Stimulated activated CD4-positive, alpha-beta T cell treated with anti-CD3 and anti-CD28 coated beads, Interleukin-12 subunit alpha, Interleukin-12 subunit beta, amount 100 ng/mL, for 4 hours (primary cell): ENCODE measurements around the gene IPO13.

Source experiments
- DNase-seq: peaks from one replicate; pipeline ENCODE4 v3.0.0-alpha.2; 2020

IPO13 gene

GRCh38 chr1:43976045-43976444 lies 29.3 kb downstream of the IPO13 start:
- DNase-seq, result no peak

DNA sequence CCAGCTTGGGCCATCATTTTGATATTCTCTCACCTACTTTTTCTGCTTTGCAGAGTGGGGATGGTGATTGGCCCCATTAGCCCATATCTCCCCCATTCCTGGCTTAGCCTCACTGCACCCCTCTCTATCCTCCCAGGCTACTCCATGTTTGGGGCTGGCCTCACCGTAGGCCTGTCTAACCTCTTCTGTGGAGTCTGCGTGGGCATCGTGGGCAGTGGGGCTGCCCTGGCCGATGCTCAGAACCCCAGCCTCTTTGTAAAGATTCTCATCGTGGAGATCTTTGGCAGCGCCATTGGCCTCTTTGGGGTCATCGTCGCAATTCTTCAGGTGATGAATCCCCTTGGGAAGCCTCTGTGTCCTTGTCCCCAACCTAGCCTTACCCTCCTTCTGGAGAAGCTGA lies 30.1 kb downstream of the IPO13 start:
- no peak for DNase-seq

DNA sequence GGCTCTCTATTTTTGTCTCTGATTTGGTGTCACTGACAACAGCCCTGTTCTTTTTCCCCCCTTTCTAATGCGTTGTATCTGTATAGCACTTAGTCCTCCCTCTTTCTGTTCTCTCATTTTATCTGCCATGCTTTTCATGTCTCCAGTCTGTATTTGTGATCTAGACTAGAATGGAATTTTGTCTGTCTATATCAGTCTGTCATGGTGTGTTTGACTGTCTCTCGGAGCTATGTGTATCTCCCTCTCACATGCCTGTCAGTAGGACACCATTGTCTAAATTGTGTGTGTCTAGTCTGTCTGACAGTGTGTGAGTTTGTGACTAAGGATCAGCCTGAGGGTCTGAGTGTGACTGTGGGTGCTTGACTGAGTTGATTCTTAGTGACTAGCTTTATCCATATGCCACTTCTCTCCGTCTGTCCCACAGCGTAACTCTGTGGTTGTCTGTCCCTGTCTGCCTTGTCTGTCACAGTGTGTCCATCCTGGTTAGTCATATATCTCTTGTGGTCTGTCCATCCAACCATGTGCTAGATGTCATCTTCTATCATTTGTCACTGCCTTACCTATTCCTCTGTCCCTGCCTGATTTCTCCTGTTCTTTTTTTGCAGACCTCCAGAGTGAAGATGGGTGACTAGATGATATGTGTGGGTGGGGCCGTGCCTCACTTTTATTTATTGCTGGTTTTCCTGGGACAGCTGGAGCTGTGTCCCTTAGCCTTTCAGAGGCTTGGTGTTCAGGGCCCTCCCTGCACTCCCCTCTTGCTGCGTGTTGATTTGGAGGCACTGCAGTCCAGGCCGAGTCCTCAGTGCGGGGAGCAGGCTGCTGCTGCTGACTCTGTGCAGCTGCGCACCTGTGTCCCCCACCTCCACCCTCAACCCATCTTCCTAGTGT lies 30.9 kb downstream of the IPO13 start:
- no peak for DNase-seq

DNA sequence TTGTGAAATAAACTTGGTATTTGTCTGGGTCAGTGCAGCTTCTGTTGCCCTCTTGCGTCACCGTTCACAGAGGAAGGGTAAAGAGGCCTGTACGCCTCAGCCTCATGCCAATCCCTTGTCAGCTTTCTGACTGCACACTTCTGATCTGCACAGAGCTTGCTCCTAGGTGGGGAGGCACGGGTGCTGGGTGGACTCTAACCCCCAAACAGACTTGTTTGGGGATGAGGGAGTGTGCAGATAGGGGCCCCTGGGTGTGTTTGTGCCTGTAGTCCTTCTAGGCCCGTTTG lies 31.5 kb downstream of the IPO13 start:
- no peak for DNase-seq

- peak; percentile 46 for DNase-seq
Measured at GRCh38 chr1:43978551-43979260, 32.0 kb downstream of the IPO13 start, which contains the start of gene B4GALT2. TSS of gene B4GALT2 (plus strand) at chr1:43979210. CDS start at chr1:43981161, 1,951 bp downstream.

DNA sequence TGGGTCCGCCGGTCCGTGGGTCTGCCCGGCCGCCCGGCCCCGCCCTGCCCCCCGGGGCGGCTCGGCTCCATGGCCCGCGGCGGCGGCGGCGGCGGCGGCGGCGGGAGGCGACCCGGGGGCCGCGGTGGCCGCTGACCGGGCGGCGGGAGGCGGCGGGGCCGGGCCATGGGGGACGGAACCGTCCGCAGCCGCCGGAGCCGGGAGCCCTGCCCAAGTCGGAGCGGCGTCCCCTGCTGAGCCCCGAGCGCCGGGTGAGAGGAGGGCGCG lies 32.4 kb downstream of the IPO13 start:
- DNase-seq, result no peak

GRCh38 chr1:43979528-43980254 lies 32.9 kb downstream of the IPO13 start:
- peak; percentile 37 for DNase-seq

DNA sequence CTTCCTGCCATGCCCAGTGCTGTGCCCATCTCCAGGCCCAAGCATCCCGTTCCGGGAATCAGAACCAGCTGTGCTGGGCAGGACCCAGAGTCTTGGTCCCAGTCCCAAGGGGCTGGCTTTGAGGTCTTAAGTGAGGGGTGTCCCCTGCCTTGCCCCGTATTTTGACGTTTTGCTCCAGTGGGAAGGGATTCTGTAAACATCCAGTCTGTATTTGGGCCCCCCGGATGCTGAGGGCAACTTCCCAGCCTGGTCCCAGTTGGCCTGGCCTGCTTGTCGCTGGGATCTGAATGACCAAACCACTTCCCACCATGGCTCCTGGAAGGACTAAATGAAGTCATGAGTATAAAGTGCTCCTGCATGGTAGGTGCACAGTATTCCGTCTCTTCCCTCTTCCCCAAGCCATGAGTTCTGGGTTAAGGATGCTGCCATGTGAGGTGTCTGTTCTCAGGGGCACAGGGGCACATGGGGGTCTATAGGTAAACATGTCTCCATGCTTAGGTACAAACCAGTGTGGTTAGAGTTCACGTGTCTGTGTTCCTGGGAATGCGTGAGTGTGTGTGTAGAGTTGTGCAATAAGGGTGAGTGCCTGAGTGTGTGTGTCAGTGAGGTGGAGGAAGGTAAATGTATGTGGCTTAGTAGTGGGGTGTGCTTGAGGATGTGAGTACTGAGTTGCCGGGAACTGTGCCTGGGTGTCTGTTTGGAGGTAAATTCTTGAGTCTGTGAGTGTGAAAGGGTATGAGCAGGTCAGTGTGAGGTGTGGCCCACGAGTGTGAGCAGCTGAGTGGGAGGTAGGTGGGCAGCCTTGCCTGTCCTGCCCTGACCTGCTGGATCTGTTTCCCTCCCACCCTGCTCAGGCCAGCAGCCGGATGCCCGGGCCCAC lies 33.7 kb downstream of the IPO13 start:
- no peak for DNase-seq

GRCh38 chr1:43981135-43981491 lies 34.4 kb downstream of the IPO13 start:
- DNase-seq, result no peak

- no peak for DNase-seq
Measured at GRCh38 chr1:43981636-43982035, 34.9 kb downstream of the IPO13 start.

- DNase-seq, result no peak
Measured at GRCh38 chr1:43982241-43982640, 35.5 kb downstream of the IPO13 start.

DNA sequence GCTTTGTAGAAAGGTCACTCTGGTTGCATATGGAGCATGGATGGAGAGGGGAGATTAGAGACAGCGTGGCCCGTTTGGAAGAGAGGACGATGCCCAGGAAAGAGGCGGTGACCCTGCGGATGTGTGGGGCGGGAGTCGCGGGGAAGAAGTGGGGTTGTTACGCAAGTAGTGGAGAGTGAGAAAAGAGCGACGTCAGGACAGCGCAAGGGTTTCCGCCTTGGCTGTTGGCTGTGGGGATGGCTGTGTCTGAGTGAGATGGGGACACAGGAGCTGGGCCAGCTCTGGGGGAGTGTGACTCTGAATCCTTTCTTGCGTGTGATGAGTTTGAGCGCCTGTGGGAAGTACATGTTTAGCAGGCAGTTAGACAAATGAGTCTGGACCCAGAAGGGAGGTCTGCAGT lies 36.1 kb downstream of the IPO13 start:
- no peak for DNase-seq

DNA sequence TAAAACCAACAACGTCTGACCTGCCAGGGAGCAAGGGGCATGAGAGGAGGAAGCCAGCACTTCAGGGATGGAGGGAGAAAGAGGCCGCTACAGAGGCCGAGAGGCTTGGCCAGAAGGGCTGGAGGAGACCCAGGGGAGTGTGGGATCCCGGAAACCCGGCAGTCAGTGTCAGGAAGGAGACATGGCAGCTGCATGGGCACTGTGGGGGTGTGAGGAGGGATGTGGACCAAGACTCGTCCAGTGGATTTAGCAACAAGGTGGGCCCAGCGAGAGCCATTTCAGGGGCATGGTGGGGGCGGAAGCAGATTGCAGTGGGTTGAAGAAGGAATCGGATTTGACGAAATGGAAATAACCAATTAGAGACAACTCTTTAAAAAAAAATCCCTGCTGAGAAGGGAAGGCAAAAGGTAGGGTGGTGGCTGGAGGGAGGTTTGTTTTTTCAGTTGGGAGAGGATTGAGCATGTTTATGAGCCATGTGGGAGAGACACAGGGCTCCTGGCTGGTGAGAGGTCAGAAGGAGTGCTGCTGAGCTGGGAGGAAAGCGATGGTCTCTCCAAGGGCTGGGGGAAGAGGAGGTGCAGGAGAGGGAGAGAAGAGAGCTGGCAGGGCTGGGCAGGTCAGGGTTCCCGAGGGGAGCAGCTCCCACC lies 36.6 kb downstream of the IPO13 start:
- no peak for DNase-seq

DNA sequence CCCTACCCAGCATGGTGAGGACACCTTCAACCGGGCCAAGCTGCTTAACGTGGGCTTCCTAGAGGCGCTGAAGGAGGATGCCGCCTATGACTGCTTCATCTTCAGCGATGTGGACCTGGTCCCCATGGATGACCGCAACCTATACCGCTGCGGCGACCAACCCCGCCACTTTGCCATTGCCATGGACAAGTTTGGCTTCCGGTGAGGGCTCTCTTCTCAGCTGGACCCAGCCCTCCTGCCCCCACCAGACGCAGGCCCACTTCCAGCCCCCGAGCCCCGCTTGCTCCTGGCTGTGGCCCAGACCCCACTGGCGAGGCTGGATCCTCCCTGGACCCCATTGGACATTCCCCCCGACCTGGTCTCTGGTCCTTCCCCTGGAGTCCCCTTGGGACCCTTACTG lies 38.1 kb downstream of the IPO13 start:
- no peak for DNase-seq

DNA sequence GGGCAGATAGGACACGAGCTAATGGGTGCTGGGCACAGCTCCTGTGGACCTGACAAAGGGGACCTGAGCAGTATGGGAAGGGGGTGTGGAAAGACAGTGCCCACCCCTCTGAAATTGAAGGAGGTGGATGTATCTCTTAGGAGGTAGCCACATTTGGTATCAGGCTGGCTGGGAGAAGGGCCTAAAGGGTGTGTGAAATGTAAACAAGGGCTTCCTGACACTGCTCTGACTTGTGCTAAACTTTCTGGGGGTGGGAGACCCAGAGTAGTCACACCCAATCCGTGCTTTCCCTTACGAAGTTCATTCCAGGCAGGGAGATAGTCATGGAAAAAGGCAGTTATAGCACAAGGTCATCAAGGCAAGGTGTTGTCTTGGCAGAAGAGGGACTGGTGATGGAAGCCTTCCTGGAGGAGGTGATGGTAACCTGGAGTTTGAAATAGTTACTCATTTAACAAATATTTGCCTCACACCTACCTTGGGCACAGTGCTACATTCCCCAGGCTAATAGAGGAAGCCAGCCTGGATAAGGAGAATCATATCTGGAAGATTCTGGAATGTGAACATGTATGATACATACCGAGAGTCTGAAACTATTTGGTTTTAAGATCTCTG lies 39.3 kb downstream of the IPO13 start:
- DNase-seq, result no peak

DNA sequence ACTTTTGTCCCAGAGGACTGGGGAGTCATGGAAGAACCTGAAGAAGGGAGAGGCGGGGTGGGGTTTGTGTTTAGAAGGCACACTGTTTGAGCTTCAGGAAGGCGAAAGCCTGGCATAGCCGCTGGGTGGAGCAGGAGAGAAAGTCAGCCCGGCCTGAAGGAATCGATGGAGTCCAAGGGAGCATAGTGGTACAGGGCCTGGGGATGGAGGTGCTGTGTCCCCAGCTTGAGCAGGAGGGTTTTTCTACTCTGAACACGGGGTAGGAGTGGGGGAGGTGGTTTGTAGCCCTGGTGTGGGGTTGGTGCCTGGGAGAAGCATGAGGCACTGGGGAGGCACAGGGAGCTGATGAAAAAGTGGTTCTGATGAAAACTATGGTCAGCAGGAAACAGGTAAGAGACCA lies 40.0 kb downstream of the IPO13 start:
- no peak for DNase-seq

DNA sequence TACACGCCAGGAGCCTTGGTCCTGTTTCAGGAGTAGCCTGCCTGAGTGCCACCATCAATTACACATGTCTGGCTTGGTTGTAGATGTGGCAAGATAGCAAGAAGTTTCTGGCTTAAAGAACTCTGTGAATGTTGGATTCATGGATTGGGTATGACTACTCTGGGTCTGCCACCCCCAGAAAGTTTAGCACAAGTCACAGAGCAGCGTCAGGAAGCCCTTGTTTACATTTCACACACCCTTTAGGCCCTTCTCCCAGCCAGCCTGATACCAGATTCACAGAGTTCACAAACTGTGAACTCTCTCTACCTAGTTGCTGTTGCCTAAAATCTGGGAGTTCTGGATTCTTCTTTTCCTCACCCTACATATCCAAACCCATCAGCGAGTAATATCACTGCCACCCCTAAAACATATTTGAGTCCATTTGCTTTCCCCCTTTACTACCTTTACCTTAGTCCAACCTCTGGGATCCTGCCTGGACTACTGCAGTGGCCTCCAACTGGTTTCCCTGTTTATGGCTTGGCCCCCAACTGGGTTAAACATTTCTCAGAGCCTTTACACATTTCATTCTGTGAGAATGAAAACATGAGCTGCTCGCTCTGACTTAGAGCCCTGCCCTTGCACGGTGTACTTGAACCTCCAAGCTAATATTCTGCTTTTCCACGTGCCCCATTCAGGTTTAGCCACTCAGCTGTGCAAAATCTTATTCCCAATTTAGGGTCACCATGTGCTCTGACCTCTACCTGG lies 40.6 kb downstream of the IPO13 start:
- DNase-seq, result no peak

DNA sequence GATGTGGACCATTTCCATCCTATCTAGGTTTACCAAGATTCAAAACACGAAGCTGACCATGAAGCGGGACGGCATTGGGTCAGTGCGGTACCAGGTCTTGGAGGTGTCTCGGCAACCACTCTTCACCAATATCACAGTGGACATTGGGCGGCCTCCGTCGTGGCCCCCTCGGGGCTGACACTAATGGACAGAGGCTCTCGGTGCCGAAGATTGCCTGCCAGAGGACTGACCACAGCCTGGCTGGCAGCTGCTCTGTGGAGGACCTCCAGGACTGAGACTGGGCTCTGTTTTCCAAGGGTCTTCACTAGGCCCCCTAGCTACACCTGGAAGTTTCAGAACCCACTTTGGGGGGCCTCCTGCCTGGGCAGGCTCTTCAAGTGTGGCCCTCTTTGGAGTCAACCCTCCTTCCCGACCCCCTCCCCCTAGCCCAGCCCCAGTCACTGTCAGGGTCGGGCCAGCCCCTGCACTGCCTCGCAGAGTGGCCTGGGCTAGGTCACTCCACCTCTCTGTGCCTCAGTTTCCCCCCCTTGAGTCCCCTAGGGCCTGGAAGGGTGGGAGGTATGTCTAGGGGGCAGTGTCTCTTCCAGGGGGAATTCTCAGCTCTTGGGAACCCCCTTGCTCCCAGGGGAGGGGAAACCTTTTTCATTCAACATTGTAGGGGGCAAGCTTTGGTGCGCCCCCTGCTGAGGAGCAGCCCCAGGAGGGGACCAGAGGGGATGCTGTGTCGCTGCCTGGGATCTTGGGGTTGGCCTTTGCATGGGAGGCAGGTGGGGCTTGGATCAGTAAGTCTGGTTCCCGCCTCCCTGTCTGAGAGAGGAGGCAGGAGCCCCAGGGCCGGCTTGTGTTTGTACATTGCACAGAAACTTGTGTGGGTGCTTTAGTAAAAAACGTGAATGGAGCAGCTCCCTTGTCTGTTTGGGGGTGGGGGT lies 43.8 kb downstream of the IPO13 start:
- no peak for DNase-seq

DNA sequence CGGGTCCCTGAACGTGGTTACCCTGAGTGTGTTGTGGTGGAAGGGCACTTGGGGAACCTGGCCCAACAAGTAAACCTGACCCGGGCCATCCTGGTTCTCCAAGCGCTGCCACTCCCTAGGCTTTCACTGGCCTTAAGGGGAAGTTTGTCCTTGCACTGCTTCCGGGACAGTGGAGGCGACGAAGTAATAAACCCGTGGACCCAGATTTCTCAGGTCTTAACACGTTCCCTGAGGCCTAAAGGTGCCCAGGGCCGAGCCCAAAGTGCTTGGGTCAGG lies 44.4 kb downstream of the IPO13 start:
- no peak for DNase-seq

DNA sequence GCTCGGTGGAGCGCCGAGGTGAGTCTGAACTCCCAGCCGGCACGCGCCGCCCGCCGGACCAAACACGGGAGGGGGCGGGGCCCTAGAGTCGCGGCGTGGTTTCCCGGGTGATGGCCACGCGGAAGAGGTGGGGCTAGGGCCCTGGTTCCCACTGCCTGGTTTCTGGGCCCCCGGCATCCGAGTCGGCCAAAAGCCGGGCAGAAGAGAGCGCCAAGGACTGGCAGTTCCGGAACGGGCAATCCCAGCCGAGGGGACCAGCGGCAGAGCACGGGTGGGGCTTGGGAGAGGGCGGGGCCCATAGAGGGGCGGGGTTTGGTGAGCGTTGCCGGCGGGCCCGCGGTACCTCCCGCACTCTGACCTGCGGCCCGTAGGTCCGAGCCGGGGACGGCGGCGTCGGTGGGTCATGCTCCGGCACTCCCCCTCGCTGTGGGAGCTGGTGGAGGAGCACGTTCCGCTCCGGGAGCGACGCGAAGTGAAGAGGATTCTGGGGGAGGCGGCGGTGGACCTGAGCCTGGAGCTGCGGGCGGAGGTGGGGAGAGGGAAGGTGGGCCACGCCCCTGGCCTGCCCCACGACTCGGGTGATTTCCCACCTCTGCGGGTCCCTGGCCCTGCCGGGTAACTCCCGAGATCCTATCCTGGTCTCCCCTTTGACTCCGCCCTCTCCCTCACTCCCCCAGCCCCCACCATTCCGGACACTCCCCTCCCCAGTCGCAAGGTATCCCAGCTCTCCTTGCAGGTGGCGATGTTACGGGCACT lies 44.9 kb downstream of the IPO13 start, which contains the start of gene CCDC24:
CCDC24 (plus strand) TSS at position 124 of the 756 bp plus-strand sequence; CDS start at position 404, 280 bp downstream.
- DNase-seq, result peak; percentile 71
